ENCODE results near the gene ARMC3.

ARMC3 gene

GRCh38 chr10:23075672-23076071 is 147.8 kb downstream of the ARMC3 start:
- DNase-seq (ENCODE audit: low read depth in 2 of 2) = no peak

GRCh38 chr10:23078114-23078513 is 150.3 kb downstream of the ARMC3 start:
- DNase-seq (ENCODE audit: low read depth in 2 of 2) = no peak

- DNase-seq (ENCODE audit: low read depth in 2 of 2) = no peak
These were observed 151.8 kb downstream of the ARMC3 start for GRCh38 chr10:23079700-23080099.

- DNase-seq (ENCODE audit: low read depth in 2 of 2) = no peak
These were observed 152.4 kb downstream of the ARMC3 start for GRCh38 chr10:23080262-23080661.

- no peak for DNase-seq (ENCODE audit: low read depth in 2 of 2)
These were observed 153.4 kb downstream of the ARMC3 start for GRCh38 chr10:23081221-23081750.

- DNase-seq (ENCODE audit: low read depth in 2 of 2) = no peak
These were observed 154.0 kb downstream of the ARMC3 start for GRCh38 chr10:23081891-23082290.

All from stimulated activated CD8-positive, alpha-beta memory T cell treated with anti-CD3 and anti-CD28 coated beads, Interleukin-7, amount 100 ng/mL, for 1 hour (primary cell).